Measurements from ENCODE around the gene BICD1. TPM values are rescaled to one million over a fixed set of nuclear protein-coding genes. Genes with fewer than 3 reads are reported as not detected.

The BICD1 gene
- total RNA-seq, 1 experiment from 2014 or later: 45.6 TPM

DNA sequence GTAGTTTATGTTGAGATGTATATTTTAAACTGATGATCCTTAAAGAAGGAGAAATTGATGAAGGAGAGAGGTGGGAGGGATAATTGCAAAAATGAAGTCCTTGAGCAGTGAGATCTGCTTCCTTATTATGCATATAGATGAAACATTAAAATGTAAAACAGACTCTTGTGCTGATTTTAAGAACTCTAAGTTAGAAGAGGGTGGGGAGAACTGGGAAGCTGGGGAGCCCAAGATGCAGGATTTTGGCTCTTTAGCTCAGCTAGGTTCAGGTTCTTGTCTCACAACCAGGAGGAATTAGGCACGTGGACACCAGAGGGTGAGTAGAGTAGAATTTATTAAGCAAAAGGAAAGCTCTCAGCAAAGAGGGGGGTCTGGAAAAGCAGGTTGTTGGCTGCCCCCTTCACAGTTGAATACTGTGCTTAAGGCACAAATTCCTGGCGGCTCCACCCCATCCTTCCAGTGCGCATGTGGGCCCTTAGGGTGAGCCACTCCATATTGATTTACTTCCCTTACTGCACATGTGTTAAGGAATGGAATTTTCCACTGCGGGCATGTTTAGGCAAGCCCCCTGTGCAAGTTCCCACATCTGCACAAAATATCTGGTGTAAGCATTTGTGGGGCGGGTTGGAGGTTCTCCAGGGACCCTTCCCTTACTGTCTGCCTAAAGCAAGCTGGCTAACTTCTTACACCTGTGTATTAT is 141.9 kb downstream of the BICD1 start:
- Mint-ChIP-seq H3K27ac (ENCODE audit: unreplicated experiment) (no peak overlapping the region), H3K9me3 (ENCODE audit: low read depth, unreplicated experiment) (peaks cover 5% of the 10 kb centered on the region), H3K36me3 (ENCODE audit: insufficient read depth, unreplicated experiment) (no peaks in the 10 kb centered on the region), H3K4me1 (ENCODE audit: low read depth, unreplicated experiment) (peaks cover 17% of the 10 kb centered on the region), H3K27me3 (ENCODE audit: unreplicated experiment) (no peaks in the 10 kb centered on the region), H3K4me3 (ENCODE audit: low read depth, unreplicated experiment) (no peak overlapping the region)
- DNase-seq: no peak
- no TSS peak for BruUV-seq (replicated peaks)
- intact Hi-C loops (cut with micrococcal nuclease; ENCODE audit: unreplicated experiment): no loop called here
- TF ChIP-seq, protein P1, sequence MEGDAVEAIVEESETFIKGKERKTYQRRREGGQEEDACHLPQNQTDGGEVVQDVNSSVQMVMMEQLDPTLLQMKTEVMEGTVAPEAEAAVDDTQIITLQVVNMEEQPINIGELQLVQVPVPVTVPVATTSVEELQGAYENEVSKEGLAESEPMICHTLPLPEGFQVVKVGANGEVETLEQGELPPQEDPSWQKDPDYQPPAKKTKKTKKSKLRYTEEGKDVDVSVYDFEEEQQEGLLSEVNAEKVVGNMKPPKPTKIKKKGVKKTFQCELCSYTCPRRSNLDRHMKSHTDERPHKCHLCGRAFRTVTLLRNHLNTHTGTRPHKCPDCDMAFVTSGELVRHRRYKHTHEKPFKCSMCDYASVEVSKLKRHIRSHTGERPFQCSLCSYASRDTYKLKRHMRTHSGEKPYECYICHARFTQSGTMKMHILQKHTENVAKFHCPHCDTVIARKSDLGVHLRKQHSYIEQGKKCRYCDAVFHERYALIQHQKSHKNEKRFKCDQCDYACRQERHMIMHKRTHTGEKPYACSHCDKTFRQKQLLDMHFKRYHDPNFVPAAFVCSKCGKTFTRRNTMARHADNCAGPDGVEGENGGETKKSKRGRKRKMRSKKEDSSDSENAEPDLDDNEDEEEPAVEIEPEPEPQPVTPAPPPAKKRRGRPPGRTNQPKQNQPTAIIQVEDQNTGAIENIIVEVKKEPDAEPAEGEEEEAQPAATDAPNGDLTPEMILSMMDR (IDR thresholded peaks at IDR 0.05; ENCODE audit: unreplicated experiment): no peak
- CTCF ChIA-PET: interaction anchor here (0.5 kb wide), 1 partner anchor 215 kb away, joined by 4 read pairs; no protein-coding TSS in a partner anchor

GRCh38 chr12:32249777-32250176 is 143.1 kb downstream of the BICD1 start:
- TF ChIP-seq, protein P1 (IDR thresholded peaks at IDR 0.05; ENCODE audit: unreplicated experiment): no peak
- peaks cover 5% of the 10 kb centered on the region for H3K9me3 Mint-ChIP-seq (ENCODE audit: low read depth, unreplicated experiment)
- DNase-seq: no peak
- H3K27me3 Mint-ChIP-seq (ENCODE audit: unreplicated experiment): no peaks in the 10 kb centered on the region
- no peak overlapping the region for H3K4me3 Mint-ChIP-seq (ENCODE audit: low read depth, unreplicated experiment)
- no peak overlapping the region for H3K27ac Mint-ChIP-seq (ENCODE audit: unreplicated experiment)
- BruUV-seq (replicated peaks): no TSS peak
- no peaks in the 10 kb centered on the region for H3K36me3 Mint-ChIP-seq (ENCODE audit: insufficient read depth, unreplicated experiment)
- intact Hi-C loops (cut with micrococcal nuclease; ENCODE audit: unreplicated experiment): no loop called here
- peaks cover 17% of the 10 kb centered on the region for H3K4me1 Mint-ChIP-seq (ENCODE audit: low read depth, unreplicated experiment)
- CTCF ChIA-PET: interaction anchor here (0.6 kb wide), 1 partner anchor 10 kb away, joined by 5 read pairs; no protein-coding TSS in a partner anchor

GRCh38 chr12:32252199-32253073 is 145.8 kb downstream of the BICD1 start:
- CTCF ChIA-PET: no interaction called here
- no peak overlapping the region for H3K27ac Mint-ChIP-seq (ENCODE audit: unreplicated experiment)

DNA sequence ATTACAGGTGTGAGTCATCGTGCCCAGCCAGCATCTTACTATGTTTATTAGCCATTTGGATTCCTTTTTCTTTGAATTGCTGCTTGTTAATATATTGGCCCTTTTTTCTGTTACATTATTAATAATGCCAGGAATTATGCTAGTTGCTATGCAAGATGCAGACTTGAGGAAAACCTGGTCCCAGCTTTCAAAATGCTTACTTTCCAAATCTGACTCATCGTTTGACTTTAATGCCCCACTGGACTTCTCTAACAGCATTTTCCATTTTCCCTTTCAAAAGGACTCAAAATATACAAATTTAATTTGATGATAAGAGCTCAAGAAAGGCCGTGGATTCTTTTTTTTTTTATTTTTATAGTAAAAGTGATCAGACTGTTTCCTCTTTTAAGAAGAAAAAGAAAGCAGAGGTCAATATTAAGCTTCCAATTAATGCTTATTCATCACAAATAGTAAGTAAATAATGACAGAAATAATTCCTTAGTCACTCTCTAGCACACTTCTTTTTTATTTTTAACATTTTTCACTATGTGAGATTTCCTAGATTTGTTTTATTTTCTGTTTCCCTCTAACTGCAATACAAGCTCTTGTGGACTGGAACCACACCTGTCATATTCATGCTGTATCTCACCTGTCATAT is 146.6 kb downstream of the BICD1 start:
- intact Hi-C loops (cut with micrococcal nuclease; ENCODE audit: unreplicated experiment): no loop called here
- H3K9me3 Mint-ChIP-seq (ENCODE audit: low read depth, unreplicated experiment): no peaks in the 10 kb centered on the region
- no peak for DNase-seq
- no peak overlapping the region for H3K4me3 Mint-ChIP-seq (ENCODE audit: low read depth, unreplicated experiment)
- H3K36me3 Mint-ChIP-seq (ENCODE audit: insufficient read depth, unreplicated experiment): no peaks in the 10 kb centered on the region
- no TSS peak for BruUV-seq (replicated peaks)
- peak overlapping the region; percentile 10 for H3K27ac Mint-ChIP-seq (ENCODE audit: unreplicated experiment)
- H3K4me1 Mint-ChIP-seq (ENCODE audit: low read depth, unreplicated experiment): peaks cover 17% of the 10 kb centered on the region
- H3K27me3 Mint-ChIP-seq (ENCODE audit: unreplicated experiment): no peaks in the 10 kb centered on the region
- TF ChIP-seq, protein P1 (IDR thresholded peaks at IDR 0.05; ENCODE audit: unreplicated experiment): no peak
- CTCF ChIA-PET: no interaction called here

More at GRCh38 chr12:32252199-32253073, 145.8 kb downstream of the BICD1 start:
- no peaks in the 10 kb centered on the region for H3K36me3 Mint-ChIP-seq (ENCODE audit: insufficient read depth, unreplicated experiment)
- H3K4me3 Mint-ChIP-seq (ENCODE audit: low read depth, unreplicated experiment): no peak overlapping the region
- TF ChIP-seq, protein P1 (IDR thresholded peaks at IDR 0.05; ENCODE audit: unreplicated experiment): no peak
- no peak for DNase-seq
- H3K9me3 Mint-ChIP-seq (ENCODE audit: low read depth, unreplicated experiment): peaks cover 2% of the 10 kb centered on the region
- no TSS peak for BruUV-seq (replicated peaks)
- peaks cover 17% of the 10 kb centered on the region for H3K4me1 Mint-ChIP-seq (ENCODE audit: low read depth, unreplicated experiment)
- intact Hi-C loops (cut with micrococcal nuclease; ENCODE audit: unreplicated experiment): no loop called here
- H3K27me3 Mint-ChIP-seq (ENCODE audit: unreplicated experiment): no peaks in the 10 kb centered on the region
